PC-9 (cell line): ENCODE measurements around the gene TPTE2.
"Not testable (repeated sequence)": the region's sequence is repeated elsewhere in the genome, so short reads cannot be mapped to it uniquely, and the experiment has no call there.

Experiments used
- EZH2 ChIP-seq: fragments of 200-600 bp; sonication (generic); IDR thresholded peaks from 2 replicates; pipeline ENCODE4 v1.8.0; 2017; ENCODE audit warnings: antibody characterized with exemption, low read depth
- TF ChIP-seq, protein P1 (sequence below): fragments of 200-600 bp; sonication (generic); conservative IDR thresholded peaks from 2 replicates; pipeline ENCODE4 v1.6.1; 2017; ENCODE audit warnings: mixed run types, antibody characterized with exemption, mild to moderate bottlenecking, moderate library complexity

DNA sequence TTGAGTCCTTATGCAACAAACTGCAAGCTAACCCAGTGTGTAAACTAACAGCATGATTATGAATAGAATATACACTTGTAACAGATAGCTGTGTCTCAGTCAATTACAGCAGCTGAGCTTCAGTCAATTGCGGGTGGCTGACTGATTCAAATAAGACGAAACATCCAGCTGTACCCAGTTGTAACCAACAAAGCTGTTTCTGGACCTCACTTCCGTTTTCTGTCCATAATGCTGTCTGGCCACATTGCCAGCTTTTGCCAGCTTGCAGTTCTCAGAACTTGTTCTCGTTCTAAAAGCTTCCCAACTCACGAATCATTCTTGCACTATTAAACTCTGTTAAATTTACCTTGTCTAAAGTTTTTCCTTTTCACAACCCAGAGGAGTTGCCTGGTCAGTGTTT is 53.7 kb downstream of the TPTE2 start:
- TF ChIP-seq, protein P1, sequence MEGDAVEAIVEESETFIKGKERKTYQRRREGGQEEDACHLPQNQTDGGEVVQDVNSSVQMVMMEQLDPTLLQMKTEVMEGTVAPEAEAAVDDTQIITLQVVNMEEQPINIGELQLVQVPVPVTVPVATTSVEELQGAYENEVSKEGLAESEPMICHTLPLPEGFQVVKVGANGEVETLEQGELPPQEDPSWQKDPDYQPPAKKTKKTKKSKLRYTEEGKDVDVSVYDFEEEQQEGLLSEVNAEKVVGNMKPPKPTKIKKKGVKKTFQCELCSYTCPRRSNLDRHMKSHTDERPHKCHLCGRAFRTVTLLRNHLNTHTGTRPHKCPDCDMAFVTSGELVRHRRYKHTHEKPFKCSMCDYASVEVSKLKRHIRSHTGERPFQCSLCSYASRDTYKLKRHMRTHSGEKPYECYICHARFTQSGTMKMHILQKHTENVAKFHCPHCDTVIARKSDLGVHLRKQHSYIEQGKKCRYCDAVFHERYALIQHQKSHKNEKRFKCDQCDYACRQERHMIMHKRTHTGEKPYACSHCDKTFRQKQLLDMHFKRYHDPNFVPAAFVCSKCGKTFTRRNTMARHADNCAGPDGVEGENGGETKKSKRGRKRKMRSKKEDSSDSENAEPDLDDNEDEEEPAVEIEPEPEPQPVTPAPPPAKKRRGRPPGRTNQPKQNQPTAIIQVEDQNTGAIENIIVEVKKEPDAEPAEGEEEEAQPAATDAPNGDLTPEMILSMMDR = not testable (repeated sequence)
- TF ChIP-seq EZH2 = not testable (repeated sequence)
